GM10266 (cell line): Measurements from ENCODE around the gene ADAMTS5.

Source experiments
- DNase-seq: peaks from one replicate; pipeline ENCODE4 v3.0.0; 2012; ENCODE audit errors: extremely low spot score
- TF ChIP-seq, protein P1 (sequence below): IDR thresholded peaks from 2 replicates; pipeline ENCODE4 v1.5.1; 2012; ENCODE audit warnings: mild to moderate bottlenecking, low read depth; ENCODE audit not compliant: control insufficient read depth, insufficient read depth; ENCODE audit errors: missing control alignments

ADAMTS5 gene

DNA sequence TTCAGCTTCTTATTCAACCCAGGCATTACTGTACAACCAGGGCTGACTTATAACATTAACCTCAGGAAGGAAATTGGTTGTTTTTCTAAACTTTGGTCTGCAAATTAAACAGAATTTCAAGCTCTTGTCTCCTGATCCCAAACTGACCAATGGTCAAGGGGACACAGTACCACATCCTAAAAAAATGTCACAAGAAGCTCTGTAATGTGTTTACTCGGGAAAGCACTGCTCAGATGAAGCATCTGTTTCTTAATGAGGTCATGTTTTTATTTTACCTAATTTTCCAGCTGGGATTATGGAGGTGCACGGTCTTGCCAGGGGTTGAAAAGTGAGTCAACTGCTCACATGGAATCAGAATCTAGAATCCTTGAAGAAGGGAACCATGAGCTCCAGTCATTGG lies 18.7 kb downstream of the ADAMTS5 start:
- TF ChIP-seq, protein P1, sequence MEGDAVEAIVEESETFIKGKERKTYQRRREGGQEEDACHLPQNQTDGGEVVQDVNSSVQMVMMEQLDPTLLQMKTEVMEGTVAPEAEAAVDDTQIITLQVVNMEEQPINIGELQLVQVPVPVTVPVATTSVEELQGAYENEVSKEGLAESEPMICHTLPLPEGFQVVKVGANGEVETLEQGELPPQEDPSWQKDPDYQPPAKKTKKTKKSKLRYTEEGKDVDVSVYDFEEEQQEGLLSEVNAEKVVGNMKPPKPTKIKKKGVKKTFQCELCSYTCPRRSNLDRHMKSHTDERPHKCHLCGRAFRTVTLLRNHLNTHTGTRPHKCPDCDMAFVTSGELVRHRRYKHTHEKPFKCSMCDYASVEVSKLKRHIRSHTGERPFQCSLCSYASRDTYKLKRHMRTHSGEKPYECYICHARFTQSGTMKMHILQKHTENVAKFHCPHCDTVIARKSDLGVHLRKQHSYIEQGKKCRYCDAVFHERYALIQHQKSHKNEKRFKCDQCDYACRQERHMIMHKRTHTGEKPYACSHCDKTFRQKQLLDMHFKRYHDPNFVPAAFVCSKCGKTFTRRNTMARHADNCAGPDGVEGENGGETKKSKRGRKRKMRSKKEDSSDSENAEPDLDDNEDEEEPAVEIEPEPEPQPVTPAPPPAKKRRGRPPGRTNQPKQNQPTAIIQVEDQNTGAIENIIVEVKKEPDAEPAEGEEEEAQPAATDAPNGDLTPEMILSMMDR: no peak
- no peak for DNase-seq

DNA sequence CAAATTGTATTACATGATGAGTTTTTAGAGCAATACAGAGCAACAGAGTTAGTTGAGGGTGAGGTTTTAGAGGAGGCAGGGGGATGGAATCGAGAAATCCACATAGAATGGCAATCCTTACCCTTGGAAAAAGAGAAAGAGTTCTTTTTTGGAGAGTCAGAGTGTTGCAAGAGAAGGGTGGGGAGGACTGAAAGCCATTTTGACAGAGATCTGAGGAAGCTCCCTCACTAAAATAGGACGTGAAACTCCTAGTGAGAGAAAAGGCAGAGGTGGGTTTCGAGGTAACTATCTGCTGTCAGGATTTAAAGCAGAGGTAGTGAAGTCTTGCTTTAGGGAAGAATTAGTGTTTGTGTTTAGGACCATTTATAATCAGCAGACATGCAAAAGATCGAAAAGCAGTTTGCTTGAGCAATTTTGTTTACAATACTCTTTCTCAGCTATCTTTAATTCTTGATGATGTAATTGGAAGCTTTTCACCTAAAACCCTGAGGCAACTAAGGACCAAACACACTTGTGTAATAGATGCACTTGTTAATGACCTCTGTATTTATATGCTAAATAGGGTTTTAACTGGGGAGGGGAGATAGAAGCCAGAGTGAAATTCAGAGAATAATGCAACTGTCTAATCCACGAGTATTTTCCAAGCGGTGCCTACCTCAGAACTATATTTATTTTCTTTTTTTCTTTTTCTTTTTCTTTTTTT lies 20.0 kb downstream of the ADAMTS5 start:
- TF ChIP-seq, protein P1: no peak
- no peak for DNase-seq

DNA sequence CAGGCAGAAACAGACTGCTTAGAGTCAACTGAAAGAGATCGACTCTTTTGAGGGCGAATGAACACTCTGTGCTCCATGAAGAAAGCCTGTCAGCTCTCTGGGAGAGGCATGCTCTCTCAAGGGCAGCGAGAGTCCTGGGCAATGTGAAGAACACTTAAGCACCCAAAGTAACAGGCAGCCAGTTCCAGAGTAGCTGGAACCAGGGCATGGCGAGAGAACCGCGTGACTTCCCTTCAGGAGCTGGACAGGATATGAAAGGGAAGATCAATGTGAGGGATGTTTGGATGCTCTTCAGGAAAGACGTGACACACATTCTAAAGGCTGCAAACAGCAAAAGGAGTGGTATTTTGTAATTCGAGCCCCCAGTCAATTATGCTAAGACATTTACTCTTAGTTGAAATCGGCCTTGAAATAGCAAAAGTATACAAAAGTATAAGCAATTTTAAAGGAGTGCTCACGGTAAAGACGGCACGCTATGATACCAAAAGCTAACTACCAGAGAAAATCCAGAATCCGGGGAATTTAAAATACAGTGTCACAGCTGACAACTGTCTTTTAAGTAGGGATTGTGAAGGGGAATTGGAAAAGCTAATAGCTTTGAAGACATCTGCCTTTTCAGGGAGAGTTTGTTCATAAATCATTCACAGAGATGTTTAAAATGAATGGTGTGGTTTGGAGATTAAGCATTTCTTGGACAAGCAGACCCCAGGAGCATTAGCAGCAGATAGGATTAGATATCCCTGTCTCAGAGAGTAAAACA lies 20.8 kb downstream of the ADAMTS5 start:
- TF ChIP-seq, protein P1: no peak
- DNase-seq: no peak

DNA sequence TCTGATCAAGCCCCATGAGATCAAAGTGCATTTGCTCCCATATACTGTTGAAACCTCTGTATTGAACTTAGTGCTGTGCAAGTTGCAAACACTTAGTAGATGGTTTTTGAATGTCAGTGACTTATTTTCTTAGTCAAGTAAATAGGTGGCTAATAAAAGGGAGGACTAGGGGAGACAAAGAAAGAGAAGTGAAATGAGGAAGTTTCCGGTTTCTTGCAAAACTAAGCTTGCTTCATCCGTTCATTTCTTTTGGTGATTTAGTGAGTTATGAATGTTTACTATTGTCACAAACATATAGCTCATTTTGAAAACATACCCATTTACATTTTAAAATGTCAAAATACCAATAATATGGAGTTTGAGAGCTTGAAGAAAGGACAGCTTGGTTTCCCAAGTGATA lies 23.0 kb downstream of the ADAMTS5 start:
- no peak for DNase-seq
- TF ChIP-seq, protein P1: no peak

DNA sequence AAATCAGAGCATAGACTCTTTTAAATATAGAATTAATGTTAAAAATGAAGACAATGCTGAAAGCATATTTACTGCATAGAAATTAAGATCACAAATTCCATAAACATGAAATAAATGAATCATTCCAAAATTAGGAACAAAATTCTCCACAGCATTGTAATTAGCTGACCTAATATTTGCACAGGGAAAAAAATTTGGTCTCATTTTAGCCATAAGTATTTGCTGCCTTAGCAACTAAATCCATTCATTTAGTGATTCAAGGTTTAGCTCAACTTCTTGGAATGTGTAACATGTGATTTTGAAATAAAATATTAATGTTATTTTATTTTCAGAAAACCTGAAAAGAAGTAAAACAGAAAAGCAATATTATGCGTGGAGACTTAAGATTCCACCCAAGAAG lies 25.5 kb downstream of the ADAMTS5 start:
- TF ChIP-seq, protein P1: no peak
- DNase-seq: no peak

DNA sequence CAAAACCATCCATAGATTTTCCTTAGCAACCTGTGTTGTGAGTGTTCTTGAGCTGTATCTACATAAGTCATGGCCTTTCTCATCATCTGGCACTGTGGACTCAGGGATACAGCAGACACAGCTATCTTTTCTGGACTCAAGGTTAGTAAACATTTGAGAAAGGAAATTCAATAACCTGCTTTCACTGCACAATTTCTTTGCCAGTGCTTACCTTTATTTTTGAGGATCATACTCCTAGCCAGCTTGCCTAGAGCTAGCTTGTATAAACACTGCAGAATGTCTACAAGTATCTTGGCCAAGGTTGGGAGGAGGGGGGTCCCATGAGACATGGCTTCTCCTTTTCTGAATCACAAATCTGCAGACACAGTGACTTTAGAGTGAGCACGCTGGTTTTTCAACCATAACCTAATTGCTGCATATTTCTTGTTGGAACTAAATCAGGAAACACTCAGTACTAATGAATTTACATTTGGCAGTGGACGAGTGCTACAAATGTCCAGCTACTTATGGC lies 27.2 kb downstream of the ADAMTS5 start:
- TF ChIP-seq, protein P1: no peak
- DNase-seq: no peak

DNA sequence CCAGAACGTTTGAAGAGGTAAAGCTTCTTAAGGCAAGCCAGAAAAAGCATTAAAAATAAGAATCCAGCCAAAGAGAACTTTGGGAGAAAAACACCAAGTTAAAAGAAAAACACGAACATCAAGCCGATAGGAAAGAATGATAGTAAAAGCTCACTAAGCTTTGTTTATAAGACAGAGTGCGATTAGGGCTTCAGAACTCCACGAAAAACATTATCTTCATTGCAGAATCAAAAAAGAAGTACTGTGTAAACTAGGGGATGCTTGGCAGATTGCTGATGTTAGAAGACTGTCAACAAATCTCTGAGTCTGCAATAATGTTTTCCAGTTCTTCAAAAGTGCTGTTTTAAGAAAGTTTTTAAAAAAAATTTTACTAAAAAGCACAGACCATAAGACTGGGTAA lies 30.2 kb downstream of the ADAMTS5 start:
- DNase-seq: no peak
- TF ChIP-seq, protein P1: no peak
